GM21381 (cell line): ENCODE results near the gene SORD.
"Not testable (repeated sequence)": the region's sequence is repeated elsewhere in the genome, so short reads cannot be mapped to it uniquely, and the experiment has no call there.

ENCODE experiments used
- ATAC-seq: cut with Tn5 transposase; IDR thresholded peaks from one replicate; pipeline ENCODE4 v1.9.1; 2021; ENCODE audit warnings: mild to moderate bottlenecking, moderate library complexity; ENCODE audit not compliant: unreplicated experiment

SORD gene

DNA sequence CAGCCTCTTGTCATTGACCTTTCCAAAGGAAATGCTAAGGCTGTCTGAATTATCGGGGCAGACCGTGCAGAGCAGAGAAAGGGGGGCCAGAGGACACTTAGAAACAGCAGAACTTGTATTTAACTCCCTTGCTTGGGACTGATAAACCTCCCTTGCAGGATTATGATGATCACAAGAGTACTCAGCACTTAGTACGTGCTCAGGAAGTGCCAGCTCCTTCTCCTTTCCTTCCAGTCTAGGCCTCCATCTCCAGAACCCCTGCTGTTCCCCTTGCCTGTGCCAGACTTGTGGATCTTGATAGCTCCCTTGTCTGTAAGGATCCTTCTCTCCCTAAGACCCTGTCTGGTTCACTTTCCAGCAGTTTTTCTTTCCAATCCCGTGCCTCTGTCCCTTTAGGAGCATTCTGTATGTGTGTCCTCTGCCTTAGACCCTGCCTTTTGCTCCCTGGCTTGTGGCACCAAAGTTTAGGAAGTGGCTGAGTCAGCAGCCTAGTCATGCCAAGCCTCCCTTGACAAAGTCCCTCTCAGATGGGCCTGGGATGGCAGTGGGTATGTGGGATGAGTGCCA is 747 bp downstream of the SORD start:
- no peak for ATAC-seq

DNA sequence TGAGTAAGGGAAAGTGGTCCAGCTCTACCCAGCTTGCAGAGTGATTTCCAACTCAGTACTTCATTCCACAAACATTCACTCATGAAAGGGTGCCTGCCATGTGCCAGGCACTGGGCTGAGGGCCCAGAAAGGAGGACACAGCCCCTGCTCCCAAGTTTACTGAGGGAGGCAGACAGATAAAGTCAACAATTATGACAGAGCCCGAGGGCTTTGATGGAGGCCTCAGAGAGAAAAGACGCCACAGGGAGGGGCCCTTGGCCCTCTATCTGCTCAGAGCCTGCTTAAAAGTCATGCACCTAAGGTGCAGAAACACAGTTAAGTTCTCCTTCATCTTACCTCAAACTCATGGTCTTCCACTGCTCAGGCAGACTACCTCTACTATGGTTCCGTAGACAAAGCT is 1.7 kb downstream of the SORD start:
- ATAC-seq = not testable (repeated sequence)

DNA sequence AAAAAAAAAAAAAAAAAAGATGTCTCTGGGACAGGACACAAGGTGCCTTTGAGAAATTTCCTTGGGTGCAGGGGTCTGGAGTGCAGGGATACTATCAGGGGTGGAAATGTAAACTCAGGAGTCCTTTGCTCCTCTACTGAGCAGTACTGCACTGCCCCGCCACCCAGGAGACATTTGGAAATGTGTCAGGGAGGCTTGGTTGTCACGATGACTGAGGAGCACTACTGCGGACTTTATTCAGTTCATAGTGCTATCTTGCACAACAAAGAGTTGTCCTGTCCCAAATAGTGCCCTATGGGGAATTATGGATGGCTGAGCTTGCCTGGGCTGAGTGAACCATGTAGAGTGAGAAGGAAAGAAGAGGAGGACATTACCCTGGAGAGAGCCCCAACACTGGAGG is 2.6 kb downstream of the SORD start:
- ATAC-seq = not testable (repeated sequence)

DNA sequence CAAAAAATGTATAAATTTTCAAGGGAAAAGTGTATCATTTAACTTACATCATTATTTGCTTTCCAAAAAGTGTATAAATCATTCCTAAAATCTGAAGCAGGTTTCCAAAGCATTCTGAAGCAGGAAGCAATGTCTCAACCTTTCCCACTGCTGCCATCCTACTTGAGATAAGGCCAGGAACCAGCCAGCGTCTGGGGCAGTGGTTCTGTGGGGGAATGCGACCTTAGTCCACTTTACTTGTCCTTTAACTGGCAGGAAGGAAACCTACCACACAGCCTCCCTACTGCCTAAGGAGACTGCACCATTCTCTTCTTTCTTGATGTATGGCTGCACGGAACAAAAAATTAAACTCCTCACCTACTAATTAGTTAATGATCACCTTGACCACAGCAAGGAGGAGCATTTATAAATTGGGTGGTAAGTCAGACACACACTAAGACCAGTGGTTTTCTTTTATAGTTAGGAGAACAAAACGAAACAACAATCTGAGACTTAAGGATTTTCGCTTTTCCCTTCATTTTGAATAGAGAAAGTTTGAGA is 3.7 kb downstream of the SORD start:
- ATAC-seq = no peak

DNA sequence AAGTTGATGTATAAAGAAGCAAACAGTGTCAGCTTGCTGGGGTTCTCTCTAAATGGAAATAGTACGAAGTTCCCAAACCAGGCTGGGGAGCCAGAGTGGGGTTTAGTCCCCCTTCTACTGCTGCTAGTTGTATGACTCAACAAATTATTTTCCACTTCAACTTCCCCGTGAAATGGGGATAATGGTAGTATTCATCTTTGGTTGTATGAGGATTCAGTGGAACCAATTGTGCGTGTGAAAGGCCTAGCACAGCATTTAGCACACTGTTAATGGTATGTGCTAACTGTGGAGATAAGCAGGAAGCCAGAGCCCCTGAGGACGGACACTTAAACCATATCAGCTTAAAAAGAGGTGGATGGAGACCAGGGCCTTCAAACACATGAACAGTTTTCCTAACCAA is 4.2 kb downstream of the SORD start:
- ATAC-seq = no peak

DNA sequence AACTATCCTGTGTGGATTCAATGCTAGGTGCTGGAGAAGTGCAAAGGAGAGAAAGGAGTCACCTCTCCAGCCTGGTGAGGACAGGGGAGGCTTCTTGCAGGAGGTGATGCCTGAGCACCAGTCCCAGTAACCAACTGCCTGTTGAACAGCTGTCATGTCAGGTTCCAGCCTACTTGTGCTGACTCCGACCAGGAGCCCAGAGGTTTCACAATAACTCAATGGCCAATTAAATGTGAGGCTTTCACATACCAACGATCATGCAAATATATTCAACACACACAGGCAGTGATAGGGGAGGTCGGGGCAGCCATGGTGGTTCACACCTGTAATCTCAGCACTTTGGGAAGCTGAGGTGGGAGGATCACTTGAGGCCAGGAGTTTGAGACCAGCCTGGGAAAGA is 7.7 kb downstream of the SORD start:
- ATAC-seq = no peak

DNA sequence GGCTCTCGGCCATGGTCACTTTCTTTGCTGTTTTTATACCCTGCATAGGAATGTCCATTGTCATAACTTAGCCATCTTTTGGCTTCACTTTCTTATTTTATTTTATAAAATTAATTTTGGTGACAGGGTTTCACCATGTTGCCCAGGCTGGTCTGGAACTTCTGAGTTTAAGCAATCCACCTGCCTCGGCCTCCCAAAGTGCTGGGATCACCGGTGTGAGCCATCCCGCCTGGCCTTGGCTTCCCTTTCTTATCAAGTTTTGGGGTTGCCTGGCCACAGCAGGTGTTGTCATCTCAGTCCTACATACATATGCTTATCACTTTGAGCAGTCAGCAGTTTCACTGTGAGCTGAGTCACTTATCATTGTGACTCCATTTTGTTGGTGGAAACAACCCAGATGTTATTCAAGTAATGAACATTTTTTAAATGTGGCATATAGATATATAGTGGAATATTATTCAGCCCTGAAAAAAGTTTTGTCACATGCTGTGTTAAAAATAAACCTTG is 8.6 kb downstream of the SORD start:
- not testable (repeated sequence) for ATAC-seq

DNA sequence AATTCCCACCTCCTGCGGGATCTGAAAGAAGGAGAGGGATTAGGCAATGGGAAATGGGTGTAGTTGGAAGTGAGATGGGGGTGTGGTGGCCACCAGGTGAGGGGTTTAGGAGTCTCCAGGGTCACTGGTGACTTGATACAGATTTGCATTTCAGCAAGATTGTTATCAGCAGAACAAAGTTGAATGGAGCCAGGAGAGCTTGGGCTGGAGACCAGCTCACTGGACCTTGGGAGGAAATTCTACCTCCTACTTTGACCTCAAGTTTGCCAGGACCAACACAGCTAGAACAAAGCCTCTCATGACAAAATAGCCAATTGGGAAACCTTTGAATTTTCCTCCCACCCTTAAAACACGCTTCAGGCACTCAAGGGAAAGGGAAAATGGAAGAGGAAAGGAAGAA is 9.5 kb downstream of the SORD start:
- ATAC-seq = not testable (repeated sequence)

DNA sequence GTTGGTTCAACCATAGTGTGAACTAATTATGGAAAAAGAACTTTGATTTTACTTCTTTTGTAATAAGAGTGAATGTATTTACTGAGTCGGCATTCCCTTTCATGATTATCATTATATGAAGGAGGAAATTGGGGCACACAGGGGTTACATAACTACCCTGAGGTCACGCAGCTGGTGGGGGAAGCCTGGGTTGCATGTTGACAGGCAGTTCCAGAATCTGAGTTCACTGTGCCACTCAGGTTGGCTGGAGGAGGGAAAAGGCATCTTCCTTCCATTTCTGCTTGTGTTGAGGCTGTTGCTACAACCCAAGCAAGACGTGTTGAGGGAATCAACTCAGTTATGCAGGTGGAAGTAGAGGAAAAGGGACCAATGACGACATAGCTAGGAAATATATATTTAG is 11.1 kb downstream of the SORD start:
- not testable (repeated sequence) for ATAC-seq

DNA sequence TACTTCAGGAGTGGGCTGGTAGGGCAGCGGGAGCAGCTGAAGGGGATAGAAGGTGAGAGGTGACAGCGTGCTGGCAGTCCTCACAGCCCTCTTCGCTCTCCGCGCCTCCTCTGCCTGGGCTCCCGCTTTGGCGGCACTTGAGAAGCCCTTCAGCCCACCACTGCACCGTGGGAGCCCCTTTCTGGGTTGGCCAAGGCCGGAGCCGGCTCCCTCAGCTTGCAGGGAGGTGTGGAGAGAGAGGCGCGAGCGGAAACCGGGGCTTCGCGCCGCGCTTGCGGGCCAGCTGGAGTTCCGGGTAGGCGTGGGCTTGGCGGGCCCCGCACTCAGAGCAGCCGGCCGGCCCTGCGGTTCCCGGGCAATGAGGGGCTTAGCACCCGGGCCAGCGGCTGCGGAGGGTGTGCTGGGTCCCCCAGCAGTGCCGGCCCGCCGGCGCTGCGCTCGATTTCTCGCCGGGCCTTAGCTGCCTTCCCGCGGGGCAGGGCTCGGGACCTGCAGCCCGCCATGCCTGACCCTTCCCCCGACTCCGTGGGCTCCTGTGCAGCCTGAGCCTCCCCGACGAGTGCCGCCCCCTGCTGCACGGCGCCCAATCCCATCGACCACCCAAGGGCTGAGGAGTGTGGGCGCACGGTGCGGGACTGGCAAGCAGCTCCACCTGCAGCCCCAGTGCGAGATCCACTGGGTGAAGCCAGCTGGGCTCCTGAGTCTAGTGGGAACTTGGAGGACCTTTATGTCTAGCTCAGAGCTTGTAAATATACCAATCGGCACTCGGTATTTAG is 11.8 kb downstream of the SORD start:
- not testable (repeated sequence) for ATAC-seq

DNA sequence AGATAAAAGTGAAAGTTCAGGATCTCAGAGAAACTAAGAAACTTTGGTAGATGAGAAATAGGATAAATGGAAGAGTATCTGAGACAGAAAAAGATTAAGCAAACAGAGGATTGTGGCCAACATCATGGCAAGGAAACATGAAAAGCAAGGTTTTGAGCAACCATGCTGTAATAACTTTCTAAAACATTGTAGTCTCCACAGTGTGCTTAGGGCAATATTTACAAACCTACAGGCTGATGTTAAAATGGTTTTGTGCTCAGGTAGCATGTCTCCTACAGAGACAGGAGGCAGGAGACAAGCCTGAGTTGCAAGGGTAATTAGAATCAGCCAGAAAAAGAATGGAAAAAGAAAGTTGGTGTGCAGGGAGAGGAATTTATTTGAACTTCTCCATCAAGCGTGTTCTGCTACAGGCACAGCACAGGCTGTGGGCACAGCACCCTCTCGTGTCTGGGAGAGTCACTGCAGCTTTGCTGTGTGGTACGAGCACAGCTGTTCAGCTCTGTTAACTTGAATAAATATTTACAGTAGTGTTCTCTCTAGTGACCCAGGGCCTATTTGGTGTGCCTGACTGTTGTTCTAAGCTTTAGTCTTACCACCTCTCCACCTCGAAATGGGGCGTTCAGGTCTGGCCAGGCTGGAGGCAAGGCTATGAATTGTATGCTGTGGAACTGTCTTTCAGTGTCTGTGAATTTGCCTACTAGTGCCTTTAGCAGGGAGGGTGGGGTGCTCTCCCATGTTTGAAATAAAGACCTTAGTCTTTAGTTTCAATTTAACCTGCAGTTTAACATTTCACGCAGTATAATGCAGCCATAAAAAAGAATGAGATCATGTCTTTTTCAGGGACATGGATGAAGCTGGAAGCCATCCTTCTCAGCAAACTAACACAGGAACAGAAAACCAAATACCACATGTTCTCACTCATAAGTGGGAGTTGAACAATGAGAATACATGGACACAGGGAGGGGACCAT is 14.1 kb downstream of the SORD start:
- peak; percentile 87 for ATAC-seq

DNA sequence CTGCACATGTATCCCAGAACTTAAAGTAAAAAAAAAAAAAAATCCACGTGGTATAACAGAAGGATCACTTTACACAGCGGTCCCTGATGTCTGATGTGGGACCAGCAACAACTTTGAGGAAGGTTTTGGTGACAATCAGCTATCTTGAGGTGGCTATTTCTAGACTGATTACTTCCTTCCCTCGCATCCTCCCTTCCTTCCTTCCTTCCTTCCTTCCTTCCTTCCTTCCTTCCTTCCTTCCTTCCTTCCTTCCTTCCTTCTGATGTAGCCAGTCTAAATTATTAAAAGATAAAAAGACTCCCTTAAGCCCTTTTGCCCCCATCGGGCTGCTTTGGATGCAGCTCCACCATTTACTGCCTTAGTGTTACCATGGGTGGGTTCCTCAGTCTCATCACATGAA is 14.9 kb downstream of the SORD start:
- ATAC-seq = no peak

DNA sequence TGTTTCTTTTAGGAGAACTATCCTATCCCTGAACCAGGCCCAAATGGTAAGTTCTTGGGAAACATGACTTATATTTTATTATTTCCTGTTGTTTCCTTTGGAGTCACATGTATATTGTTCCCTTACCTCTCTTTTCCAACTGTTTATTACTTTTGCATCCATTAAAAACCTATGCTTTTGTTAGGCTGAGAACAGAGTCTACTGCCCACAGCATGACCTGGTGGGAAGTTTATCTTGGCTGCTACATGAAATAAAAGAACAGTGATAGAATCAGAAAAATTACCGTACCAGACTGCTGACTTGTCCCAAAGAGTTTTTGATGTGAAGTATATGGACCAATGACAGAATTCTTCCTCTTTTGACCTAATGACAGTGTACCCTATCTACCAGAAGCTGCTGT is 17.4 kb downstream of the SORD start:
- ATAC-seq = not testable (repeated sequence)

DNA sequence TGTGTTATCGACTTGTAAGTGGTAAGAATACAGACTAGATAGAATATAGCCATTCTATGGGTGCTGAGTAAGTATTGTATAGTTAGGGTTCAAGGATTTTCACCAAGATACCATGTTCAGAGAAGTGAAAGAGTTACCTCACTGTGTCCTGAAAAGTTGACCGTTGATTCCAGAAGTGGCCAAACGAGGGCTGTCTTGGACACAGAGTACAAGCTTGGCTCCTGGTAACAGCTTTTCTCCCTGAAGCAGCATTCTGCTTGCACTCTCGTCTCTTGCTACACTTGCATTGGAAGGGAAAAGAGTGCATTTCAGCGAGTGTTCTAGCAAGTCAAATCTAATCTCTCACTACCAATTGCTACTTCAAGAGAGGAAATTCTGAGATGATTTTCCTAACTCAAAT is 18.5 kb downstream of the SORD start:
- ATAC-seq = not testable (repeated sequence)

DNA sequence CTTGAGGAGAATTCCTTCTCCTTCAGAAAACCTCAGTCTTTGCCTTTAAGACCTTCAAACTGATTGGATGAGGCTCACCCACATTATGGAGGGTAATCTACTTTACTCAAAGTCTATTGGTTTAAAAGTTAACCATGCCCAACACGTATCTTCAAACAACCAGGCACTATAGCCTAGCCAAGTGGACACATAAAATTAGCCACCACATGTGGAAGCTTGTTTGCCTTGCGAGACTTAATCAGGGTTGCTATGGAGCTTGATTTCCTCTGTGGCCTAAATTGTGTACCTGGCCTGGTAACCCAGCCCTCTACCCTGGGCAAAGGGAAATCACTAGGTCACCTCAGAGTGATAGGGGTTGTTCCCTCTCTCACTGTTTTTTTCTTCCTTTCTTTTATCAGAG is 19.9 kb downstream of the SORD start:
- not testable (repeated sequence) for ATAC-seq

DNA sequence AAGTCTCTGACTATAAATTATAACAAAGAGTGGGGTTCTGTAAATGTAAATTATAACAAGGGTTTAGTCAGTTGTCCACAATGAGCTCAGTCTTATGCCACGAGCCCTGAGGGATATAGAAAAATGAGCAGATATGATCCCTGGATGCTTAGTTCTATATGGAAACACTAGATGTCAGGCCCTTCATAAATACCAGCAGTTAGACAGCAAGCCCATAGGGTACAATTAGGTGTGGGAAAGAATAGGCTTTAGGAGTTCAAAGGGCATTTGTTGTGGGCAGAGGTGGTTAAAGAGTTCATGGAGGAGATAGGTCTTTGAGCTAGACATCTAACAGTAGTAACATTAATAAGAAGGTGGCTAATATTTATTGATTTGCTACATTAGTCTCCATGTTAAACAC is 21.3 kb downstream of the SORD start:
- not testable (repeated sequence) for ATAC-seq

DNA sequence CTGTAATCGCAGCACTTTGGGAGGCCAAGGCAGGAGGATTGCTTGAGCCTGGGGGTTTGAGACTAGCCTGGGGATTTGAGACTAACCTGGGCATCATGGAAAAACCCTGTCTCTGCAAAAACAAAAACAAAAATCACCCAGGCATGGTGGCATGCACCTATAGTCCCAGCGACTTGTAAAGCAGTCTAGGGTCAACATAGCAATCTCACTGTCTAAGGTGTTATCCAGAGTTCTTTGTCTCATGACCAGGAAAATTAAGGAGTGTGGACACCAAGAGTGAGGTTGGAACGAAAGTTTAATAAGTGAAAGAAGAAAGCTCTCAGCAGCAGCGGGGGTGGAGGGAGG is 25.4 kb downstream of the SORD start:
- not testable (repeated sequence) for ATAC-seq

DNA sequence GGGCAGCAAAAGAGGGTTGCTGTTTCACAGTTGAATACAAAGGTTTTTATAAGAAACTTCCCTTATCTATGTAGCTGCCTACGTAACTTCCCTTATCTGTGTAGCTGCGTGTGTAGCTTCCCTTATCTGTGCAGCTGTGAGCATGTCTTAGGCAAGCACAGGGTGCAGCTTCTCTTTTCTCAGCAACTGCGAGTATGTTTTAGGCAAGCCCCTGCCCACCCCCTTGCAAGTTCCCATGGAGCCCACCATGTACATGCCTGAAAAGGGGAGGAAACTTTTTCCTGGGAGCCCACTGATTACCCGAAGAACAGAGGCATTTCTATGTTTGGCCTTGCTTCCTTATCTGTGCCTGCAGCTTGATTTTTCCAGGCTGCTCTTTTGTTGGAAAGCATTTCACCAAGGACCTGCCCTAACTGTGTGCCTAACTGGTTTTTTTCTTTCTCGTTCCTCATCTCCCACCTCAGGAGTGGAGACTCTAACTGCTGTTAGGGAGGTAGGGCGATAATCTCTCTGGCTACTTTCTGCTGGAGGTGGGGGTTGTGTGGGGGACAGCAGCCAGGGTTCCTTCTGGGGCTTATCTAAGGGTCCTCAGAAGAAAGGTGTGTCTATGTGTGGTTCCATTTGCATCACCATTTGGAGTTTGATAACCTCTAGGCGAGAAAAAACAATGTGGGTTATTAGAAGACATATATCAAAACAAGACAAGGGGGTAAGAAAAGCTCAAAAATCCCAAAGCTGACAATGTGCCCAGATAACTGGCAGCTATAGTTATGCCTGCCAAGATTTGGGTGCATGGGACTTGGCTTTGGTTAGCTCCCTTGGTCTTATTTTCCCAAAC is 26.0 kb downstream of the SORD start:
- ATAC-seq = no peak

DNA sequence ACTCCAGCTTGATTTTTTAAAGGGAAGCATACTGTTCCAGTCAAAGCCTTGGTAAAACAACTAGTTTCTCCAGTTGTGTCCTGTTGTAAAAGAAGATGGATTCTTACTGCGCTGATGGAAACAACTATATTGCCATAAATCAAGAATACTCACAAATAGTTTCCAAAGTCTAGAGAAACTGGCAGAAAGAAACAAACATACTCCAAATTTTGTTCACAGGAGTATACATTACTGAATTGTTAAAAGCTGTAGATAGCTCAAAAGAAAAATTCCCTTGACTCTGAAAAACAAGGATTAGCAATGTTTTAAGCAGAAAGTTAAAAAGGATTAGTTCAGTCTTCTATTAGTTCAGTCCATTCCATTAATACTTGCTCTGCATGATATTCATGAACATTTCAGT is 27.6 kb downstream of the SORD start:
- ATAC-seq = no peak

DNA sequence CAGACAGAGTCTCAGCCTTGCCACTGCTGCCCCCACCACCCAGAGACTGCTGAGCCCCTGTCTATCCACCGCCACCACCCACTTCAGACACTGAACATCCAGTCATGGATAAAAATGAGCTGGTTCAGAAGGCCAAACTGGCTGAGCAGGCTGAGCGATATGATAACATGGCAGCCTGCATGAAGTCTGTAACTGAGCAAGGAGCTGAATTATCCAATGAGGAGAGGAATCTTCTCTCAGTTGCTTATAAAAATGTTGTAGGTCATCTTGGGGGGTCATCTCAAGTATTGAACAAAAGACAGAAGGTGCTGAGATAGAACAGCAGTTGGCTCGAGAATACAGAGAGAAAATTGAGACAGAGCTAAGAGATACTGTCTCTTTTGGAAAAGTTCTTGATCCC is 29.7 kb downstream of the SORD start:
- not testable (repeated sequence) for ATAC-seq
